Peyer's patch (tissue), 4 donors: ENCODE results near the gene LHX3. TPM values are rescaled to one million over a fixed set of nuclear protein-coding genes. Genes with fewer than 3 reads are reported as not detected.

Source experiments
- DNase-seq, 3 donors: peaks; one replicate each; pipeline ENCODE4 v3.0.0-alpha.2; 2017 to 2019
- H3K27ac ChIP-seq, 4 donors: fragments of 200-600 bp; sonication (generic); one replicate each; pipeline ENCODE4 v1.5.1; 2016 to 2019
- H3K27me3 ChIP-seq, 2 donors: fragments of 200-600 bp; sonication (generic); one replicate each; pipeline ENCODE4 v1.5.1; 2019
- H3K36me3 ChIP-seq, 3 donors: fragments of 200-600 bp; sonication (generic); one replicate each; pipeline ENCODE4 v1.5.1; 2016 to 2019
- H3K4me1 ChIP-seq, 4 donors: fragments of 200-600 bp; sonication (generic); one replicate each; pipeline ENCODE4 v1.5.1; 2016 to 2019
- H3K4me3 ChIP-seq, 4 donors: fragments of 200-600 bp; sonication (generic); 1 replicate in 3 of 4; 2 replicates in 1 of 4; pipeline ENCODE4 v1.5.1; 2016 to 2019; ENCODE audit warnings: mild to moderate bottlenecking in 1 of 4
- H3K9me3 ChIP-seq, 4 donors: fragments of 200-600 bp; sonication (generic); one replicate each; pipeline ENCODE4 v1.5.1; 2016 to 2019; ENCODE audit warnings: mild to moderate bottlenecking in 1 of 4
- CTCF ChIP-seq, 6 experiments: fragments of 450-650 bp in 4 of 6; fragments of 200-600 bp in 2 of 6; sonication (generic) in 1 of 6; IDR thresholded peaks; one replicate each; pipeline ENCODE4 v1.5.1; 2017 to 2019; ENCODE audit warnings: antibody characterized with exemption in 6 of 6, mild to moderate bottlenecking in 3 of 6, moderate library complexity in 1 of 6
- POLR2A ChIP-seq, 2 donors: fragments of 450-650 bp; IDR thresholded peaks; one replicate each; pipeline ENCODE4 v1.5.1; 2017; ENCODE audit warnings: antibody characterized with exemption in 2 of 2, mild to moderate bottlenecking in 2 of 2, moderate library complexity in 2 of 2
- total RNA-seq, 4 donors: library from RNA; depleted of rRNA; stranded (reverse); fragments of >200 nt; gene quantifications; one replicate each; pipeline ENCODE4 v1.1.0, GENCODE V29; 2016

LHX3 gene
- total RNA-seq, 4 donors from 2014 or later = not detected

- H3K27ac ChIP-seq = no peak overlapping the region
- peaks cover 0 to 49% of the 10 kb centered on the region in 2 donors for H3K27me3 ChIP-seq
- TF ChIP-seq CTCF (IDR thresholded peaks at IDR 0.05) (no peak), POLR2A (IDR thresholded peaks at IDR 0.05) (no peak)
- no peaks in the 10 kb centered on the region for H3K36me3 ChIP-seq
- no peak for DNase-seq
- peaks cover 0 to 2% (median under 1%) of the 10 kb centered on the region in 4 donors for H3K4me1 ChIP-seq
- H3K9me3 ChIP-seq = no peaks in the 10 kb centered on the region
- no peak overlapping the region for H3K4me3 ChIP-seq
These were observed 11.6 kb downstream of the LHX3 start for GRCh38 chr9:136193127-136193890.

- no peaks in the 10 kb centered on the region for H3K4me1 ChIP-seq
- no peaks in the 10 kb centered on the region for H3K9me3 ChIP-seq
- H3K27ac ChIP-seq = no peak overlapping the region
- no peak overlapping the region for H3K4me3 ChIP-seq
- no peaks in the 10 kb centered on the region for H3K36me3 ChIP-seq
- H3K27me3 ChIP-seq = peaks cover 0 to 41% of the 10 kb centered on the region in 2 donors
- no peak for DNase-seq
- TF ChIP-seq POLR2A (IDR thresholded peaks at IDR 0.05) (no peak), CTCF (IDR thresholded peaks at IDR 0.05) (no peak)
These were observed 12.4 kb downstream of the LHX3 start for GRCh38 chr9:136192289-136193126.

GRCh38 chr9:136191960-136192286 lies 13.0 kb downstream of the LHX3 start:
- no peaks in the 10 kb centered on the region for H3K36me3 ChIP-seq
- no peaks in the 10 kb centered on the region for H3K4me1 ChIP-seq
- TF ChIP-seq POLR2A (IDR thresholded peaks at IDR 0.05) (no peak), CTCF (IDR thresholded peaks at IDR 0.05) (no peak)
- H3K27me3 ChIP-seq = peaks cover 0 to 35% of the 10 kb centered on the region in 2 donors
- DNase-seq = no peak
- H3K4me3 ChIP-seq = no peak overlapping the region
- H3K27ac ChIP-seq = no peak overlapping the region
- no peaks in the 10 kb centered on the region for H3K9me3 ChIP-seq

GRCh38 chr9:136191099-136191959 lies 13.6 kb downstream of the LHX3 start:
- Histone ChIP-seq H3K4me1 (no peaks in the 10 kb centered on the region), H3K9me3 (no peaks in the 10 kb centered on the region), H3K4me3 (no peak overlapping the region), H3K27ac (no peak overlapping the region), H3K36me3 (no peaks in the 10 kb centered on the region), H3K27me3 (peaks cover 0 to 30% of the 10 kb centered on the region in 2 donors)
- DNase-seq = no peak
- TF ChIP-seq POLR2A (IDR thresholded peaks at IDR 0.05) = no peak
- no peak for TF ChIP-seq CTCF (IDR thresholded peaks at IDR 0.05)

GRCh38 chr9:136190656-136191055 lies 14.3 kb downstream of the LHX3 start:
- Histone ChIP-seq H3K4me1 (no peaks in the 10 kb centered on the region), H3K4me3 (no peak overlapping the region), H3K27me3 (peaks cover 0 to 29% of the 10 kb centered on the region in 2 donors), H3K27ac (no peak overlapping the region), H3K36me3 (no peaks in the 10 kb centered on the region), H3K9me3 (no peaks in the 10 kb centered on the region)
- TF ChIP-seq CTCF (IDR thresholded peaks at IDR 0.05) = no peak
- TF ChIP-seq POLR2A (IDR thresholded peaks at IDR 0.05) = no peak
- DNase-seq = no peak
